K562 (cell line): ENCODE measurements around the gene ADAM33. TPM values are rescaled to one million over a fixed set of nuclear protein-coding genes. Genes with fewer than 3 reads are reported as not detected.

Experiments used
- ATAC-seq: fragments of 200-7000 bp; cut with Tn5 transposase; 3 replicates; pipeline ENCODE4 v1.9.1; 2020; ENCODE audit warnings: moderate library complexity
- BruUV-seq: library from RNA; stranded (reverse); fragments of 400-500 nt; replicated peaks from 2 replicates; lab custom pipeline; 2021; lab: Mats Ljungman, UMichigan
- CTCF ChIA-PET: fragments of 300-600 bp; formaldehyde crosslinking; extraction: SDS; loops from one replicate; lab custom pipeline; 2021; ENCODE audit warnings: low intra/inter-chr PET ratio; lab: Yijun Ruan, JAX
- POLR2A ChIA-PET: fragments of 300-600, 350-650 bp; sonication (Branson Sonifier 250); formaldehyde crosslinking; extraction: SDS; loops from one replicate; lab custom pipeline; 2021; ENCODE audit warnings: antibody characterized with exemption, inconsistent platforms; lab: Yijun Ruan, JAX
- DNase-seq, 4 experiments: peaks; one replicate each; pipeline versions ENCODE4 v3.0.0 to v3.0.0-alpha.2; 2011 to 2018; ENCODE audit warnings: low spot score in 3 of 4, mixed read lengths in 3 of 4; ENCODE audit errors: extremely low read depth in 1 of 4
- FAIRE-seq: peaks from 2 replicates; lab custom pipeline; 2011; peaks lifted over from hg19 to GRCh38; lab: Jason Lieb, UNC
- H2AFZ ChIP-seq: 2 replicates; pipeline ENCODE4 v1.6.0; 2011; ENCODE audit warnings: low read depth, low read length, control low read depth, inconsistent platforms
- H3K27ac ChIP-seq: fragments of 200-600 bp; 3 replicates; pipeline ENCODE4 v1.8.0; 2011; ENCODE audit warnings: low read depth, mild to moderate bottlenecking, control low read depth, inconsistent platforms, low read length, moderate library complexity, mixed read lengths; ENCODE audit errors: extremely low read depth
- H3K27me3 ChIP-seq, 2 experiments: fragments of 300-600 bp in 1 of 2; 2 replicates in 1 of 2; 3 replicates in 1 of 2; pipeline versions ENCODE4 v1.6.0 to v1.8.0; 2011; ENCODE audit warnings: inconsistent platforms in 2 of 2, low read length in 2 of 2, mild to moderate bottlenecking in 1 of 2, mixed read lengths in 1 of 2, moderate library complexity in 1 of 2; ENCODE audit not compliant: control insufficient read depth in 2 of 2, insufficient read depth in 2 of 2
- H3K36me3 ChIP-seq: fragments of 300-600 bp; 3 replicates; pipeline ENCODE4 v1.8.0; 2011; ENCODE audit warnings: mild to moderate bottlenecking, low read length, inconsistent platforms; ENCODE audit not compliant: control insufficient read depth, insufficient read depth
- H3K4me1 ChIP-seq, 2 experiments: fragments of 200-600 bp in 1 of 2; replicated peaks in 1 of 2; 2 replicates in 1 of 2; 3 replicates in 1 of 2; pipeline versions ENCODE4 v1.5.1 to v1.8.0; 2011; ENCODE audit warnings: inconsistent platforms in 2 of 2, low read length in 2 of 2, mild to moderate bottlenecking in 1 of 2, mixed read lengths in 1 of 2, moderate library complexity in 1 of 2; ENCODE audit not compliant: control insufficient read depth in 2 of 2, insufficient read depth in 2 of 2
- H3K4me2 ChIP-seq: 2 replicates; pipeline ENCODE4 v1.6.1; 2011; ENCODE audit warnings: low read length, control low read depth, inconsistent platforms, mixed read lengths; ENCODE audit not compliant: insufficient read depth
- H3K4me3 ChIP-seq: fragments of 200-600 bp; sonication (generic), shearing (Covaris generic); 2 replicates; pipeline ENCODE4 v1.5.1; 2016; ENCODE audit warnings: control low read depth, inconsistent platforms
- H3K79me2 ChIP-seq: fragments of 200-600 bp; 3 replicates; pipeline ENCODE4 v1.8.0; 2011; ENCODE audit warnings: low read length, inconsistent platforms; ENCODE audit not compliant: control insufficient read depth, insufficient read depth
- H3K9ac ChIP-seq, 2 experiments: 2 replicates each; pipeline versions ENCODE4 v1.6.0 to v1.6.1; 2011; ENCODE audit warnings: low read depth in 2 of 2, low read length in 2 of 2, control low read depth in 1 of 2, inconsistent platforms in 1 of 2, mild to moderate bottlenecking in 1 of 2, mixed read lengths in 1 of 2; ENCODE audit not compliant: insufficient read depth in 1 of 2
- H3K9me1 ChIP-seq: one replicate; pipeline ENCODE4 v1.6.0; 2011; ENCODE audit warnings: inconsistent platforms, mild to moderate bottlenecking, low read length, moderate library complexity; ENCODE audit not compliant: control insufficient read depth, insufficient read depth
- H3K9me3 ChIP-seq: replicated peaks from 2 replicates; pipeline ENCODE4 v1.5.1; 2011; ENCODE audit warnings: low read depth, low read length, inconsistent platforms; ENCODE audit not compliant: control insufficient read depth, insufficient read depth
- H4K20me1 ChIP-seq: replicated peaks from 2 replicates; pipeline ENCODE4 v1.6.1; 2011; ENCODE audit warnings: low read length, inconsistent platforms, mixed read lengths; ENCODE audit not compliant: control insufficient read depth, insufficient read depth
- ARID1B ChIP-seq: fragments of 450-650 bp; IDR thresholded peaks from 2 replicates; pipeline ENCODE4 v1.6.1; 2016; ENCODE audit warnings: antibody characterized with exemption, mild to moderate bottlenecking, inconsistent platforms
- ATF6 ChIP-seq: sonication (generic); formaldehyde crosslinking; IDR thresholded peaks from 2 replicates; pipeline ENCODE4 v1.4.0; 2020; ENCODE audit warnings: mild to moderate bottlenecking, missing genetic modification reagents
- MAFF ChIP-seq: IDR thresholded peaks from 2 replicates; pipeline ENCODE4 v1.6.1; 2012; ENCODE audit warnings: low read length, improper control_type of control experiment
- MEIS2 ChIP-seq: fragments of 450-650 bp; IDR thresholded peaks from 2 replicates; pipeline ENCODE4 v1.6.1; 2014; ENCODE audit warnings: mild to moderate bottlenecking; ENCODE audit not compliant: partially characterized antibody
- NFIC ChIP-seq: fragments of 450-650 bp; IDR thresholded peaks from 2 replicates; pipeline ENCODE4 v1.6.1; 2017; ENCODE audit warnings: mild to moderate bottlenecking, inconsistent platforms
- PHB2 ChIP-seq: fragments of 450-650 bp; IDR thresholded peaks from 2 replicates; pipeline ENCODE4 v1.6.1; 2017; ENCODE audit warnings: low read depth
- RBM34 ChIP-seq: fragments of 200-400 bp; formaldehyde crosslinking; IDR thresholded peaks from 2 replicates; pipeline ENCODE4 v1.6.1; 2018; ENCODE audit warnings: low read length, borderline replicate concordance; ENCODE audit not compliant: insufficient read depth
- TFAP4 ChIP-seq: sonication (generic); formaldehyde crosslinking; IDR thresholded peaks from 2 replicates; pipeline ENCODE4 v1.8.0; 2022; ENCODE audit warnings: missing genetic modification reagents, mild to moderate bottlenecking, moderate library complexity, borderline replicate concordance
- ZSCAN32 ChIP-seq: fragments of 450-650 bp; formaldehyde crosslinking; IDR thresholded peaks from 2 replicates; pipeline ENCODE4 v1.4.0; 2020; ENCODE audit warnings: mild to moderate bottlenecking, moderate library complexity
- WGBS: fragments of 100-300 bp; shearing (Covaris generic); methylation state at CpG from one replicate; pipeline ENCODE4 v1.1.6; 2016; ENCODE audit warnings: low coverage, mixed read lengths; ENCODE audit not compliant: insufficient coverage; ENCODE audit errors: missing lambda C conversion rate; 5-methylcytosine and 5-hydroxymethylcytosine counted together
- in situ Hi-C: fragments of 300-500 bp; cut with MboI; formaldehyde crosslinking; loops from 4 replicates; pipeline ENCODE4 v1.15.0; 2018; ENCODE audit warnings: inconsistent platforms, mixed read lengths
- intact Hi-C: fragments of 100-400 bp; cut with micrococcal nuclease; formaldehyde crosslinking; loops from 2 replicates; pipeline ENCODE4 v1.14.2; 2022
- polyA plus RNA-seq, 8 experiments: library from polyadenylated mRNA; depleted of rRNA in 4 of 8; stranded (reverse) in 5 of 8; unstranded in 3 of 8; fragments of >200 nt; fragmentation: Nextera tagmentation in 2 of 8; fragmentation: Illumina TruSeq in 1 of 8; extraction: Ambion mirVana in 2 of 8; extraction: Trizol in 1 of 8; gene quantifications; 2 replicates each; pipeline versions ENCODE4 v1.2.1 to v1.2.3, GENCODE V29; 2011 to 2014; ENCODE audit warnings: inconsistent platforms in 1 of 8, missing spikeins in 1 of 8
- total RNA-seq, 7 experiments: library from RNA; depleted of rRNA in 6 of 7; stranded (reverse); fragments of >200 nt in 6 of 7; fragmentation: Illumina TruSeq in 2 of 7; extraction: Trizol in 2 of 7; gene quantifications; 2 replicates each; pipeline versions ENCODE4 v1.2.1 to v1.2.3, GENCODE V29; 2011 to 2021; ENCODE audit warnings: low replicate concordance in 1 of 7

Gene ADAM33
- total and polyA plus RNA-seq, 9 of the 15 experiments (the other 6 are each of a cell fraction or from before 2014, with no cell fraction given) = not detected

GRCh38 chr20:3670511-3670910 lies 11.3 kb downstream of the ADAM33 start:
- intact Hi-C loops (loop anchor here (10.0 kb wide), 1 partner anchor 114 kb away; the partner anchor contains the start of genes CENPB and SPEF1), in situ Hi-C loops (no loop called here)
- no peaks in the 10 kb centered on the region for H3K9me3 ChIP-seq
- peak; percentile 33 for ATAC-seq
- no peak overlapping the region for H2AFZ ChIP-seq
- H3K4me3 ChIP-seq = no peak overlapping the region
- WGBS = 0% methylated on average over 5 of the region's 6 CpGs
- no peak overlapping the region for H3K27ac ChIP-seq
- H3K36me3 ChIP-seq = no peaks in the 10 kb centered on the region
- H3K9ac ChIP-seq = no peak overlapping the region
- H3K4me1 ChIP-seq = peaks cover 0 to 30% of the 10 kb centered on the region in 2 experiments; a peak in 4 of 5 replicates
- no peak for TF ChIP-seq RBM34
- no peak for TF ChIP-seq ATF6
- TF ChIP-seq ARID1B = no peak
- TF ChIP-seq PHB2 = no peak
- peak; percentile 29; the same call in 1 of the 2 replicates for TF ChIP-seq TFAP4 (CRISPR knock-in tag)
- TF ChIP-seq MEIS2 = peak; percentile 13
- TF ChIP-seq ZSCAN32 (CRISPR knock-in tag) = no peak
- TF ChIP-seq MAFF = no peak
- TF ChIP-seq NFIC = peak; percentile 82
- H3K4me2 ChIP-seq = no peak overlapping the region
- no peaks in the 10 kb centered on the region for H3K79me2 ChIP-seq
- no TSS peak for BruUV-seq
- peaks cover 2 to 43% of the 10 kb centered on the region in 2 experiments; a peak in 3 of 5 replicates for H3K27me3 ChIP-seq
- H3K9me1 ChIP-seq = no peaks in the 10 kb centered on the region
- CTCF ChIA-PET = no interaction called here
- no peak for FAIRE-seq
- H4K20me1 ChIP-seq = 0 out of 2 replicates have a peak, but pooled peaks cover 6% of the 10 kb centered on the region
- no peak for DNase-seq
- POLR2A ChIA-PET = interaction anchor here (0.6 kb wide), 1 partner anchor 58 kb away, joined by 7 read pairs; no protein-coding TSS in a partner anchor
